ENCODE data around the gene DNAAF3.

Gene DNAAF3

DNA sequence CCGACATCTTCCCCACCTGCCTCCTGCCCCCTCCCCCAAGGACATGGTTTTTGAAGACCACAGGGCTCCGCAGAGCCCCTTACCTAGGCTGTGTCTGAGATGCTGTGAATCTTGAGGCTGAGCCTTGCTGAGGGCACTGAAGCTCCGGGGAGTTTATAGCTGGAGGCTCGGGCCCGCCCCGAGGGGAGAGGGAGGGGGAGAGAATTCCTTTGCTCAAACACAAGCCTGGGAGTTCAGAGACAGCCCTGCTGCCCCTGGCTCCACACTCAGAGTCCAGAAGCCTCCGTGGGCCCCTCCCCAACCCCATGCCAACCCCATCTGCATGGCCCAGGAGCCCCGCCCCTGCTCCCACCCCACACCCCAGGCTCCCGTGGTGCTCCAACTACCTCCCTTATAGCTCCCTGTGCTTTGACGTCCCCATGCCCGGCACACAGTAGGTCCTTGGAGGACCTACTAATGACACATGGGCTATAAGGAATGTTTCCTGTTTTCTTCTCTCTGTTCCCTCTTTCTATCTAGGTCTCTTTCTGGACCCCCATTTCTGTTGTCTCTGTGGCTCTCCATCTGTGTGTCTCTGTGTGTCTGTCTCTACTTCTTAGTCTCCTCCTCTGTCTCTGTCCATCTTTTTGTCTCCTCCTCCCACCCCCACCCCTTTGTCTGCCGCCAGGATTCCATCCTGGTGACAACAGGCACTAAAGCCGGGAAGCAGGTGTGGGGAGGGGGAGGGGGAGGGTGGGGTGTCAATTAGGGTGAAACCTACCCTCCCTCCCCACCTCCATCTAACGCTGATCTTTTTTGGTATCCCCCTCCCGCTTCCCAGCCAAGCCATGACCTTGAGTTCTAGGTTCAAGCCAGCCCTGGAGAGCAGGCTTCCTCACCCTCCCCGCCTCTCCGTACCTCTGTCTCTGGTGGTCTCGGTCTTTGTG is 17.1 kb downstream of the DNAAF3 start, which contains the start of gene TNNT1:
Gene TNNT1, minus strand, starts transcription at position 129 of the 926 bp plus-strand sequence. CDS start 2,049 bp downstream, outside the sequence.
- Mint-ChIP-seq H3K4me1 (ENCODE audit: low read depth) (peaks cover 17% of the 10 kb centered on the region), H3K27ac (no peak within 1 kb of the TSS), H3K9me3 (peaks cover 11% of the 10 kb centered on the region), H3K4me3 (no peak within 1 kb of the TSS), H3K36me3 (ENCODE audit: low read depth) (no peaks in the 10 kb centered on the region), H3K27me3 (peaks cover 42% of the 10 kb centered on the region)
- no peak for DNase-seq

DNA sequence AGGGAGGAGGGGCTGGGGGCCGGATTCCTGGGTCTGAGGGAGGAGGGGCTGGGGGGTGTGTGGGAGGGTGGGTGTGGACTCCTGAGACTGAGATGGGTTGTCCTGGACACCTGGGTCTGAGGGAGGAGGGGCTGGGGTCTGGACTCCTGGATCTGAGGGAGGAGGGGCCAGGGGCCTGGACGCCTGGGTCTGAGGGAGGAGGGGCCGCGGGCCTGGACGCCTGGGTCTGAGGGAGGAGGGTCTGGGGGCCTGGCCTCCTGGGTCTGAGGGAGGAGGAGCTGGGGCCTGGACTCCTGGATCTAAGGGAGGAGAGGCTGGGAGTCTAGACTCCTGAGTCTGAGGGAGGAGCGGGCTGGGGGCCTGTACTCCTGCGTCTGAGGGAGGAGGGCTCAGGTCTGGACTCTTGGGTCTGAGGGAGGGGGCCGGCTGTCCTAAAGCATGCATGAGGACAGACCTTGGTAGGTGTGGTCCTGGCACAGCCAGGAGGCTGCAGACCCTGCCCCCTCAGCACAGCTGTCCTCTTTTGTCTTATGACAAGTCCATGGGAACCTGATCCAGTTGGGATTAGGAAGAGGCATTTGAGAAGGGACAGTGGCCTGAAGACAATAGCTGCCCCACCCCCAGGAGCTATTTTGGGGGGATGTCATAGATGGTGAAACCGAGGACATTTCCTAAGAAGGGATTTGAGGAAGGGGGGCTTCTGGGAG is 18.7 kb downstream of the DNAAF3 start:
- H3K36me3 Mint-ChIP-seq (ENCODE audit: low read depth) = no peaks in the 10 kb centered on the region

DNA sequence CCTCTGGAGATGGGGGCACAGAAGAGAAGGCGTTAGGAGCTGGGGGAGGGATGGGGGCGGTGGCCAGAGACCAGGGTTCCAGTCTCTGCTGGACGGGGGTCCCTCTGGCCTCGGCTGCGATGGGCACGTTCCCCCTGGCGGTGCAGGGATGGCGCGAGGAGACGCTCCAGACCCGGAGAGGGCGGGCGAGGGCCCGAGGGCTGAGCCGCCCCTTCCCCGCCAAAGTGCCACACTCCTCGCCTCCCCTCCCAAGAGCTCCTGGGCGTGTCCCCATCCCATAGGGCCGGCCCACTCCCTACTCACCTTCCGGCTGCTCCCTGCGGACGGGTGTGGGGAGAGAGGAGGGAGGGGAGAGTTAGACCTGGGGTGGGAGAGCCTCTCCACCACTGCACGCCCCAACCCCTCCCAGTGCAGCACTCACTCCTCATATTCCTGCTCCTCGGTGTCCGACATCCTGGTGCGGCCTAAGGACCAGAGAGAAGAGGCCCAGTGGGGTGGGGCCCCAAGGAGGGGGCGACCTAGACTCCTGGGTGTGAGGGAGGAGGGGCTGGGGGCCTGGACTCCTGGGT is 19.6 kb downstream of the DNAAF3 start:
- peaks cover 4% of the 10 kb centered on the region for H3K4me1 Mint-ChIP-seq (ENCODE audit: low read depth)
- no peak for DNase-seq
- H3K36me3 Mint-ChIP-seq (ENCODE audit: low read depth) = no peaks in the 10 kb centered on the region
- no peak overlapping the region for H3K4me3 Mint-ChIP-seq
- H3K27me3 Mint-ChIP-seq = peaks cover 60% of the 10 kb centered on the region
- H3K9me3 Mint-ChIP-seq = peaks cover 5% of the 10 kb centered on the region
- H3K27ac Mint-ChIP-seq = no peak overlapping the region

More for the DNA sequence above, 18.7 kb downstream of the DNAAF3 start:
- Mint-ChIP-seq H3K27ac (no peak overlapping the region), H3K9me3 (peaks cover 11% of the 10 kb centered on the region), H3K4me1 (ENCODE audit: low read depth) (peaks cover 10% of the 10 kb centered on the region), H3K27me3 (peaks cover 53% of the 10 kb centered on the region), H3K4me3 (no peak overlapping the region)
- no peak for DNase-seq

DNA sequence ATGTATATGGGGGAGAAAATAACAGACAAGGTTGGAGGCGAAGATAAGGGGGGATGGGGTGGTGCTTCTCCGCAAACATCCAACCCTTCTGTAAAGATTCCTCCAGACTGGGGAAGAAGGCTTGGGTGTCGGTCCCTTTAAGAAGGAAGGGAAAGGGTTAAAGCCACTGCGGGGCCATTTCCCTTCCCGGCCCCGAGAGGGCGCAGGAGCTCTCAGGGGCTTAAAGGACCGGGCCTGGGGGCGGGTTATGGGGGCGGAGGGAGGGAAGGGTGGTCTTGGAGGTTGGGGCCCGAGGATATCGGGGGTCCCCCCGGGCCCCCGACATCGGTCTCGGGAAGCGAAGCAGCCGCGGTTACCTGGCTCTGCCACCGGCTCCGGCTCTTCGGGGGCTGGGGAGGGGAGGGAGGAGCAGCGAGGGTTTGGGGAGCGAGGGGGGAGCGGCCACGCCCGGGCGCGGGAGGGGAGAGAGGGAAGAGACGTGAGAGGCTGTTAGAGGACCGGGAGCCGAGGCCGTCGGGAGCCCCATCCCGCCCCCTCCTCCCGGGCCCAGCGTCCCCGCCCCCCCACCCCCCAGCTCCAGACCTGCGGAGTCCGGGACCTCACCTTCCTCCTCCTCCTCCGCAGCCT is 20.2 kb downstream of the DNAAF3 start:
- Mint-ChIP-seq H3K4me3 (no peak overlapping the region), H3K4me1 (ENCODE audit: low read depth) (peaks cover 3% of the 10 kb centered on the region), H3K27ac (no peak overlapping the region), H3K27me3 (peaks cover 65% of the 10 kb centered on the region), H3K9me3 (no peaks in the 10 kb centered on the region), H3K36me3 (ENCODE audit: low read depth) (no peaks in the 10 kb centered on the region)
- no peak for DNase-seq

DNA sequence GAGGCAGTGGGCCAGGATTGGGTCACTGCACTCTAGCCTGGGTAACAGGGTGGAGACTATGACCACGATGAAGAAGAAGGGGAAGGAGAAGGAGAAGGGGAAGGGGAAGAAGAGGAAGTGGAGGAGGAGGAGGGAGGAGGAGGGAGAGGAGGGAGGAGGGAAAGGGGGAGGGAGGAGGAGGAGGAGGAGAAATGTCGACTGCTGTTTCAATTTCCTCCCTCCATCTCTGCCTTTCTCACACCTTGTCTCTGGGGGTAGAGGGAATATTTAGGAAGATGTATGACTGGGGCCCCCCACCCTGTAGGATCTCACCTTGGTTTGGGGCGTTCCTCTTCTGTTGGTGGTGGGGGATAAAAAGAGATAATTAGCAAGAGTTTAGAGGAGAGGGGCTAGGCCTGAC is 21.2 kb downstream of the DNAAF3 start:
- H3K4me1 Mint-ChIP-seq (ENCODE audit: low read depth) = peaks cover 4% of the 10 kb centered on the region
- H3K9me3 Mint-ChIP-seq = no peaks in the 10 kb centered on the region
- H3K4me3 Mint-ChIP-seq = no peak overlapping the region

DNA sequence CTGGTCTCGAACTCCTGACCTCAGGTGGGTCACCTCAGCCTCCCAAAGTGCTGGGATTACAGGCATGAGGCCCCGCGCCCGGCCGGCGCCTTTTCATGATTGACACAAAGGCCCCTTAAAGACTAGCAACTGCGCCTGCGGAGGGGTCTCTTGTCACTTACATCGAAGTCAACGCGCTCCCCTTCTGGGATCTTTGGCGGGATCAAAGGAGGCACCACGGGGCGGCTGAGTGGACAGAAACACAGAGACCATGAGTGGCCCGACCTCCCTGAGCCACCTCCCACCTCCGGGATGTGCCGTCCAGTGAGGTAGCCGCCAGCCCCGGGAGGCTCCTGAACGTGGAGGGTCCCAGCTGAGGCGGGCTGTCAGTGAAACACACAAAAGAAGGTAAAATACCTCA is 24.7 kb downstream of the DNAAF3 start:
- Mint-ChIP-seq H3K4me3 (no peak overlapping the region), H3K36me3 (ENCODE audit: low read depth) (no peaks in the 10 kb centered on the region), H3K27me3 (peaks cover 65% of the 10 kb centered on the region), H3K4me1 (ENCODE audit: low read depth) (peaks cover 4% of the 10 kb centered on the region), H3K9me3 (no peaks in the 10 kb centered on the region), H3K27ac (no peak overlapping the region)
- DNase-seq = no peak

More for the DNA sequence above, 21.2 kb downstream of the DNAAF3 start:
- DNase-seq = no peak
- H3K27me3 Mint-ChIP-seq = peaks cover 71% of the 10 kb centered on the region
- H3K36me3 Mint-ChIP-seq (ENCODE audit: low read depth) = no peaks in the 10 kb centered on the region
- H3K27ac Mint-ChIP-seq = no peak overlapping the region

DNA sequence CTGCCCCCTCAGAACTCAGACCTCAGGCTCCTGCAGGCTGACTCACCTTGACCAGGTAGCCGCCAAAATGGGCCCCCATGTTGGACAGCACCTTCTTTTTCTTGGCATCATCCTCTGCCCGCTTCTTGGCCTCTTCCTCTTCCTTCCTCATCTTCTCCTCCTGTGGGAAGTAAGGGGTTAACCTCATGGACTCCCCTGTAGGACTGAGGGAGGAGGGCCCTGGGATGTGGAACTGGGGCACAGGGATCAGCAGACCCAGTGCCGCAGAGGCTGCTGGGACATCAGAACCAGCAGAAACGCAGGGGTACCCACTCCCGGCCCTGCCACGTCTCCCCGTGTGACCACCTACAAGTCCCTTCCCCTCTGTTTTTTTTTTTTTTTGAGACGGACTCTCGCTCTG is 28.5 kb downstream of the DNAAF3 start:
- Mint-ChIP-seq H3K4me1 (ENCODE audit: low read depth) (peaks cover 3% of the 10 kb centered on the region), H3K27ac (no peak overlapping the region), H3K27me3 (peaks cover 53% of the 10 kb centered on the region), H3K4me3 (no peak overlapping the region), H3K9me3 (no peaks in the 10 kb centered on the region), H3K36me3 (ENCODE audit: low read depth) (no peaks in the 10 kb centered on the region)
- DNase-seq = no peak

DNA sequence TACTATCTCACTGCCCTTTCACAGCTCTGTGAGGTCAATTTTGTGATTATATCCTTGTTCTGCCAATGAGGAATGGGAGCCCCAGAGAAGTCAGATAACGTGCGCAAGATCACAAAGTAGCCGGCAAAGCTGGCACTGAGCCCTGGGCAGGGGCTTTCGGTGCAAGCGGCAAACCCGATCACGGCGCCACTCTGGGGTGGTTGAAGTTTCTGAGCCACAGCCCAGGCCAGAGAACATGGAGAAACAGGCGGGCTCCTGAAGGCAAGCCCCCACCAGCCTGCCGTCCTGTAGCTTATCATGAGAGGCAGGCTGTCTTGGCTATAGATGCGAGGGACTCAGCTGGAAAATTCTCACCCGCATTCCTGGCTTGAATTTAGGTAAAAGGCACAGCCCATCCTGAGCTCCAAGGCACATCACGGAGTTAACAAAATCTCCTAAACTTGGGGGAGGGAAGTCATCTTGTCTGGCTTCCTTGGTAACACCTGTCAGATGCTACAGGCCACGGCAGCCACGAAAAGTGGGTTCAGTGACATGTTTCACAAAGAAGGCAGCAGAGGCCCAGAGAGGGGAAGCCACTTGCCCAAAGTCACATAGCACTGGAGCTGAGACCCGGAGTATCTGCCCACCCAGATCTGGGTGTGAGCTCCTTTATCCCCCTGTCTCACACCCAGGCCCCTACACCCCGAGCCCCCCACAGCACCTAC is 29.9 kb downstream of the DNAAF3 start:
- Mint-ChIP-seq H3K4me1 (ENCODE audit: low read depth) (peaks cover 3% of the 10 kb centered on the region), H3K36me3 (ENCODE audit: low read depth) (no peaks in the 10 kb centered on the region), H3K9me3 (no peaks in the 10 kb centered on the region), H3K27ac (no peak overlapping the region), H3K4me3 (no peak overlapping the region), H3K27me3 (peaks cover 54% of the 10 kb centered on the region)
- DNase-seq = no peak

DNA sequence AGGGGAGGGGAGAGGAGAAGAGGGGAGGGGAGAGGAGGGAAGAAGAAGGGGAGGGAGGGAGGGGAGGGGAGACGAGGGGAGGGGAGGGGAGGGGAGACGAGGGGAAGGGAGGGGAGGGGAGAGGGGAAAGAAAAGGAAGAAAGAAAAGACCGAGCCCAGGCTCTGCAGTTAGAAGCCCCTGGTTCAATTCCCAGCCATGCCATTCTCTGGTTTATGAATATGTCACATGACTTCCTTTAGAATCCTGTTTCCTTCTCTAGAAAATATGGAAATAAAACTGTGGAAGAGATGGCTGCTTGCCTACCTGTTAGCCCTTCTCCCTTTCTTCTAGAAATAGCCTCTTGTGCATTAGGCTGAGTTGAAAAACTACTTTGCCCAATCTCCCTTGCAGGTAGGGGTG is 31.7 kb downstream of the DNAAF3 start:
- no peaks in the 10 kb centered on the region for H3K36me3 Mint-ChIP-seq (ENCODE audit: low read depth)
- H3K27ac Mint-ChIP-seq = no peak overlapping the region
- H3K9me3 Mint-ChIP-seq = no peaks in the 10 kb centered on the region
- peaks cover 56% of the 10 kb centered on the region for H3K27me3 Mint-ChIP-seq
- no peaks in the 10 kb centered on the region for H3K4me1 Mint-ChIP-seq (ENCODE audit: low read depth)
- no peak for DNase-seq
- no peak overlapping the region for H3K4me3 Mint-ChIP-seq

DNA sequence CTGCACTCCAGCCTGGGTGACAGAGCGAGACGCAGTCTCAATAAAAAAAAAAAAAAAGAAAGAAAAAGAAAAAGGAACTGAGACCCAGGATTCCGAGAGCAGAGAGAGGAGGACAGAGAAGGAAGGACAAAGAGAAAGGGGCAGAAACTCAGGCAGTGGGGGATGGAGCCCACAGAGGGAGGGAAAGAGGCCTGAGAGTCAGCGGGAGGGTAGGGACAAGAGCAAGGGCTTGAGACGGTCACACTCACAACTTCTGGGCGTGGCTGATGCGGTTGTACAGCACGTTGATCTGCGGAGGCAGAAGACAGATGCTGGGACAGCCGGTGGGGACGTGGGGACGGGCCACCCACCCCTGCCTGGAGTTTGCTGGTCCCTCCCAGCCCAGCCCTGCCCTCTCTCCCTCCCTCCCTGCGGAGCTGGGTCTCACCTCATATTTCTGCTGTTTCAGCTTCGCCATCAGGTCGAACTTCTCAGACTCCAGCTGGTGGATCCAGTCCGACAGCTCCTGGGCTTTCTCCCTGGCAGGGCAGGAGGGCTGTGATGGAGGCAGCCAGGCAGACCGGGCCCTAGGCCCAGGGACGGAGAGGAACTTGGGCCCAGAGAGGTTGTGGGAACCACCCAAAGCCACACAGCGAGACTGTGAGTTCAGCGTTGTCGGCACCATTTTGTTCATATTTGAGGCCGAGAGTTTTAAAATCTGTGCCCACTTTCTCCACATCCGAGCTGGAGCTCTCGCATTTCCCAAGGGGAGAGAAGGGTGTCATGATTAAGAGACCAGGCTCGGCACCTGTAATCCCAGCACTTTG is 32.6 kb downstream of the DNAAF3 start:
- H3K27ac Mint-ChIP-seq = no peak overlapping the region
- peaks cover 57% of the 10 kb centered on the region for H3K27me3 Mint-ChIP-seq
- no peaks in the 10 kb centered on the region for H3K36me3 Mint-ChIP-seq (ENCODE audit: low read depth)
- H3K9me3 Mint-ChIP-seq = no peaks in the 10 kb centered on the region
- H3K4me3 Mint-ChIP-seq = no peak overlapping the region
- H3K4me1 Mint-ChIP-seq (ENCODE audit: low read depth) = no peaks in the 10 kb centered on the region
- DNase-seq = no peak

DNA sequence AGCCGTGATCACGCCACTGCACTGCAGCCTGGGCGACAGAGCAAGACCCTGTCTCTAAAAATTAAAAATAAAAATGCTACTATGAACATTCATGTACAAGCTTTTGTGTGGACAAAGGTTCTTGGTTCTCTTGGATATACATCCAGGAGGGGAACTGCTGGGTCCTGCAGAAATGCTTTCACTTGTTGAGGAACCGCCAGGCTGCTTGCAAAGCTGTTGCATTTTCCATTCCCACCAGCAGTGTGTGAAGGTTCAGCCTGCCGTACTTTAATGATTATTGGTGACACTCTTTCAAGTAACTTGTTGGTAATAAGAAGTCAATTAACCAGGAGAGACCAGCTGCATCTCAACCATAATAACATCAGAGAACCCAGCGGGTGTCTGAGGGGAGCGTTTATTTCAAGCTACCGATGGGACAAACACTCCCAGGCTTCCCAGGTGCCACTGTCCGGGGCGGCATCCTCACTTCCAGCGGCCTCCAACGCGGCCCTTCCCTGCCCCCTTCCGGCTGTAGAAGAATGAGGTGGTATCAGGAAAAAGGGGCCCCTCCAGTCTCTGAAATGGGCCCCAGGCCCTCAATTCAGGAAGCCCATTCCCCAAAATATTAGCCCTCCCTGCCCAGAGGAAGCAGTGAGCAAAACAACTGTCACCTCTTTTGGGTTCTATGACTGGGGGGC is 33.8 kb downstream of the DNAAF3 start:
- H3K27ac Mint-ChIP-seq = no peak overlapping the region
- H3K27me3 Mint-ChIP-seq = peaks cover 50% of the 10 kb centered on the region
- no peak for DNase-seq
- no peaks in the 10 kb centered on the region for H3K4me1 Mint-ChIP-seq (ENCODE audit: low read depth)
- no peaks in the 10 kb centered on the region for H3K9me3 Mint-ChIP-seq
- no peaks in the 10 kb centered on the region for H3K36me3 Mint-ChIP-seq (ENCODE audit: low read depth)
- H3K4me3 Mint-ChIP-seq = no peak overlapping the region

DNA sequence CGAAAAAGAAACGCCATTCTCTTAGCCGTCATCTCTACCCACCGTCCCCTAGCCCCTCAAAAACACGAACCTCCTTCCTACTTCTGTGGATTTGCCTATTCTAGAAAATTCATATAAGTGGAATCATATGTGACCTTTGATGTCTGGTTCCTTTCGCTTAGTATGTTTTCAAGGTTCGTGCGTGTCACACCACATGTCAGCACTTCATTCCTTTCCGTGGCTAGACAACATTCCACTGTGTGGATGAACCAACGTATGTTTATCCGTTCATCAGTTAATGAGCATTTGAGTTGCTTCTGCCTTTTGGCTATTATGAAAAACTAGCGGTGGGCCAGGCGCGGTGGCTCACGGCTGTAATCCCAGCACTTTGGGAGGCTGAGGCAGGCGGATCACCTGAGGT is 35.0 kb downstream of the DNAAF3 start:
- Mint-ChIP-seq H3K4me3 (no peak overlapping the region), H3K9me3 (no peaks in the 10 kb centered on the region), H3K27me3 (peaks cover 53% of the 10 kb centered on the region), H3K27ac (no peak overlapping the region), H3K4me1 (ENCODE audit: low read depth) (no peaks in the 10 kb centered on the region), H3K36me3 (ENCODE audit: low read depth) (no peaks in the 10 kb centered on the region)
- no peak for DNase-seq

DNA sequence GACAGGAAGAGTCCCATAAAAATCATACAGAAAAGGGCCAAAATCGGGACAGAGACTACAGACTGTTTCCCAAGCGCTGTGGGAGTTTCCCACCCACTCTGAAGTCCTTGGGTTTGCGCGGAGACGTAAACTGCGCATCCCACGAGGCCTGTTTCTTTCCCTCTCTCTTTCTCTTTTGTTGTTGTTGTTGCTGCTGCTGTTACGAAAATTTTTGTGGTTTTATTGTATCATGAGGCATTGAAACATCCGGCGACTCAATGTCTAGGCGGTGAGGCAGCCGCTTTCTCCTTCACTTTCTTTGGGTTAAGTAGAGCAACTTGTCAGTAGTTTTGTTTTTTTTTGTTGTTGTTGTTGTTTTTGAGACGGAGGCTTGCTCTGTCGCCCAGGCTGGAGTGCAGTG is 47.4 kb downstream of the DNAAF3 start:
- peaks cover 34% of the 10 kb centered on the region for H3K4me1 Mint-ChIP-seq (ENCODE audit: low read depth)
- H3K27me3 Mint-ChIP-seq = peaks cover 17% of the 10 kb centered on the region
- no peaks in the 10 kb centered on the region for H3K9me3 Mint-ChIP-seq
- peak overlapping the region; percentile 95 for H3K27ac Mint-ChIP-seq
- H3K36me3 Mint-ChIP-seq (ENCODE audit: low read depth) = peaks cover 22% of the 10 kb centered on the region
- DNase-seq = no peak
- peak overlapping the region; percentile 96 for H3K4me3 Mint-ChIP-seq

Measured in activated T-cell treated with anti-CD3 and anti-CD28 coated beads, Interleukin-2, amount 50 U/mL, for 24 hours (primary cell).